Mesothelial cell of epicardium (in vitro differentiated cells): ENCODE measurements around the gene CEACAM21. TPM values are rescaled to one million over a fixed set of nuclear protein-coding genes. Genes with fewer than 3 reads are reported as not detected.
A peak's percentile ranks its signal among the peaks of the same experiment; 100 is the strongest.

Source experiments
- DNase-seq, 2 experiments: peaks; one replicate each; pipeline ENCODE4 v3.0.0; 2021; ENCODE audit warnings: low spot score in 2 of 2; ENCODE audit not compliant: unreplicated experiment in 2 of 2
- H3K27ac Mint-ChIP-seq: 2 replicates; pipeline ENCODE4 v1.8.0; 2021; ENCODE audit warnings: mixed read lengths
- H3K27me3 Mint-ChIP-seq: 2 replicates; pipeline ENCODE4 v1.8.0; 2021; ENCODE audit warnings: low read depth, mixed read lengths
- H3K36me3 Mint-ChIP-seq: 2 replicates; pipeline ENCODE4 v1.8.0; 2021; ENCODE audit warnings: mixed read lengths
- H3K4me1 Mint-ChIP-seq: 2 replicates; pipeline ENCODE4 v1.8.0; 2021; ENCODE audit warnings: mixed read lengths
- H3K4me3 Mint-ChIP-seq: 2 replicates; pipeline ENCODE4 v1.8.0; 2021; ENCODE audit warnings: mild to moderate bottlenecking, moderate library complexity, mixed read lengths
- H3K9me3 Mint-ChIP-seq: 2 replicates; pipeline ENCODE4 v1.8.0; 2021; ENCODE audit warnings: mixed read lengths
- CTCF ChIP-seq: fragments of 200-600 bp; sonication (generic); IDR thresholded peaks from one replicate; pipeline ENCODE4 v1.5.0; 2021; ENCODE audit warnings: antibody characterized with exemption; ENCODE audit not compliant: unreplicated experiment
- total RNA-seq: library from RNA; stranded (reverse); gene quantifications from 3 replicates; pipeline ENCODE4 v1.2.1, GENCODE V29; 2021

CEACAM21 gene
- total RNA-seq, 1 donor from 2014 or later = not detected

GRCh38 chr19:41595890-41596280, 19.9 kb downstream of the CEACAM21 start:
- peak in 1 of 2 experiments; percentile 19 for DNase-seq
- Mint-ChIP-seq H3K36me3 (no peaks in the 10 kb centered on the region), H3K27ac (no peak overlapping the region), H3K4me3 (no peak overlapping the region), H3K9me3 (peaks cover 33% of the 10 kb centered on the region), H3K4me1 (no peaks in the 10 kb centered on the region), H3K27me3 (no peaks in the 10 kb centered on the region)
- no peak for TF ChIP-seq CTCF

DNA sequence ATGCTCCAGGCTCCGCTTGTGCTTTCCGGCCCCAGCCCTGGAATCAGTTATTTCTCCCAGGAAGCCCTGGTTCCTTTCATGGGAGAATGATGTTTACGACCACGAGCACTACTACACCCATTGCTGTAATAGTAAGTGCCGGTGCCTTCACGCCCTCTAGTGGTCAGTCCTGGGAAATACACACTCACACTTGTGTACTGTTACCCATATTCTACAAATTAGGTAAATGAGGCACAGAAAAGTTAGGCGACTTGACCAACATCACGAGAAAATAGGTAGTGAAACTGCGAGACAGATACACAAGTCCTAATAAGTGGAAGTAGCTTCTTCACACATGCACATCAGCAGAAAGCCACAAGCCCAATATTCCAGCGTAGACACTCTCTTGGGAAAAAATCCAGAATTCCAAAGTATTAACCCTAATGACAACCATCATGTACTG, 21.7 kb downstream of the CEACAM21 start:
- TF ChIP-seq CTCF = peak; percentile 84
- no peaks in the 10 kb centered on the region for H3K36me3 Mint-ChIP-seq
- peaks cover 40% of the 10 kb centered on the region for H3K9me3 Mint-ChIP-seq
- H3K27ac Mint-ChIP-seq = no peak overlapping the region
- H3K27me3 Mint-ChIP-seq = no peaks in the 10 kb centered on the region
- DNase-seq = peak in 1 of 2 experiments; percentile 39
- no peak overlapping the region for H3K4me3 Mint-ChIP-seq
- no peaks in the 10 kb centered on the region for H3K4me1 Mint-ChIP-seq

DNA sequence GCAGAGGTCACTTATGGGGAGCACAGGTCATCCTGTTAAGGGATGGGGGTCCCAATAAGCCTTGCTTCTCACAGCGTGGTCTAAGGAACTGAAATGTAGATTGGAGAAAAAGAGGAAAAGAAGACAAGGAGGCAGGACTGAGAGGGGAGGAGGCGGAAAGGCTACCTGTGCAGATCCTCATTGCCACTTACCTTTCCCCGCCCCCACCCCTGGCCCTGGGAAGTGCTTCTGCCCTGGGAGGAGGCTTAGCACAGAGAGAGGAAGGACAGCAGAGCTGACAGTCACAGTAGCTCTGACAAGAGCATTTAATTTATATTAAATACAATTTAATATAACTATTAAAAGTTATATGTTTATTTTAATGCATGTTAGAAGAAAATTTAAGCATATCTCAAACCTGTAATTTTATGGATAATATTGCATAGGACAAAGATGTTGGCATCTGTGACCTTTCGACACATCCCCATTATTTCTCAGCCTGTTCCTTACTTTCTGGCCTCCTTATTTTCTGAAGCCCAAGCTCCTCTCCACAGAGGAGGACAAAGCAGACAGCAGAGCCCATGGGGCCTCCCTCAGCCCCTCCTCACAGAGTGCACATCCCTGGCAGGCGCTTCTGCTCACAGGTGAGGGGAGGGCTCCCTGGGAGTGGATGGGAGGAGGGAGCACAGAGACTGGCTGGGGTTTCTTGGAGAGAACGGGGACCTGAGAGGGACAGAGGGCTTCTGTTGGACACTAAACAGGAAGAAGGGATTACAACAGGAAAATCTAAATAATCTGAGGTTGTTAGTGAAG, 23.4 kb downstream of the CEACAM21 start:
- no peak for TF ChIP-seq CTCF
- H3K4me3 Mint-ChIP-seq = no peak overlapping the region
- H3K4me1 Mint-ChIP-seq = no peaks in the 10 kb centered on the region
- peaks cover 50% of the 10 kb centered on the region for H3K9me3 Mint-ChIP-seq
- H3K27ac Mint-ChIP-seq = no peak overlapping the region
- no peaks in the 10 kb centered on the region for H3K27me3 Mint-ChIP-seq
- H3K36me3 Mint-ChIP-seq = no peaks in the 10 kb centered on the region
- DNase-seq = no peak

DNA sequence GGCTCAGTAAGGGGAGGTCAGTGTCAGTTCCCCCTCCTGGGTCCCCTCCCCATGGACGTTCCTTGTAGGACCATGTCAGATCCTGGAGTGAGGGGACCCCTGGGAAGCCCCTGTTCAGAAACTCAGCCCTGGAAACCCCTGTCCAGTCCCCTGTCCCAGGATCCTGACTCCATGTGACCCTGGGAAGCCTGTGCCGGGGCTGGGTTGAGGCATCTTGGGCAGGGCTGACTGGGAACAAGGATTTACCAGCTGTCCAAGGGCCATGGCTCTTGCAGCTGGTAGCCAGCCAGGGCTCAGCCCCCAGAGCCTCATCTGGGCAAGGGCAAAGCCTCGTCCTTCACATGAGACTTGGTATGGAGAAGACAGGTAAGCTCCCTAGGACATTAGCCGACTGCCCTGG, 25.8 kb downstream of the CEACAM21 start:
- no peak for DNase-seq
- Mint-ChIP-seq H3K4me3 (no peak overlapping the region), H3K36me3 (no peaks in the 10 kb centered on the region), H3K9me3 (peaks cover 60% of the 10 kb centered on the region), H3K27ac (no peak overlapping the region), H3K27me3 (no peaks in the 10 kb centered on the region), H3K4me1 (no peaks in the 10 kb centered on the region)
- no peak for TF ChIP-seq CTCF

- no peak overlapping the region for H3K27ac Mint-ChIP-seq
- H3K36me3 Mint-ChIP-seq = no peaks in the 10 kb centered on the region
- peaks cover 76% of the 10 kb centered on the region for H3K9me3 Mint-ChIP-seq
- no peaks in the 10 kb centered on the region for H3K4me1 Mint-ChIP-seq
- no peaks in the 10 kb centered on the region for H3K27me3 Mint-ChIP-seq
- no peak for TF ChIP-seq CTCF
- H3K4me3 Mint-ChIP-seq = no peak overlapping the region
- no peak for DNase-seq
Observed at GRCh38 chr19:41604831-41605230, 28.9 kb downstream of the CEACAM21 start.
